Activated CD4-positive, alpha-beta T cell treated with anti-CD3 and anti-CD28 coated beads for 48 hours (primary cell): ENCODE measurements around the gene GPX3.

Experiments
- DNase-seq: peaks from one replicate; pipeline ENCODE4 v3.0.0-alpha.2; 2020

Gene GPX3, protein sequence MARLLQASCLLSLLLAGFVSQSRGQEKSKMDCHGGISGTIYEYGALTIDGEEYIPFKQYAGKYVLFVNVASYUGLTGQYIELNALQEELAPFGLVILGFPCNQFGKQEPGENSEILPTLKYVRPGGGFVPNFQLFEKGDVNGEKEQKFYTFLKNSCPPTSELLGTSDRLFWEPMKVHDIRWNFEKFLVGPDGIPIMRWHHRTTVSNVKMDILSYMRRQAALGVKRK

DNA sequence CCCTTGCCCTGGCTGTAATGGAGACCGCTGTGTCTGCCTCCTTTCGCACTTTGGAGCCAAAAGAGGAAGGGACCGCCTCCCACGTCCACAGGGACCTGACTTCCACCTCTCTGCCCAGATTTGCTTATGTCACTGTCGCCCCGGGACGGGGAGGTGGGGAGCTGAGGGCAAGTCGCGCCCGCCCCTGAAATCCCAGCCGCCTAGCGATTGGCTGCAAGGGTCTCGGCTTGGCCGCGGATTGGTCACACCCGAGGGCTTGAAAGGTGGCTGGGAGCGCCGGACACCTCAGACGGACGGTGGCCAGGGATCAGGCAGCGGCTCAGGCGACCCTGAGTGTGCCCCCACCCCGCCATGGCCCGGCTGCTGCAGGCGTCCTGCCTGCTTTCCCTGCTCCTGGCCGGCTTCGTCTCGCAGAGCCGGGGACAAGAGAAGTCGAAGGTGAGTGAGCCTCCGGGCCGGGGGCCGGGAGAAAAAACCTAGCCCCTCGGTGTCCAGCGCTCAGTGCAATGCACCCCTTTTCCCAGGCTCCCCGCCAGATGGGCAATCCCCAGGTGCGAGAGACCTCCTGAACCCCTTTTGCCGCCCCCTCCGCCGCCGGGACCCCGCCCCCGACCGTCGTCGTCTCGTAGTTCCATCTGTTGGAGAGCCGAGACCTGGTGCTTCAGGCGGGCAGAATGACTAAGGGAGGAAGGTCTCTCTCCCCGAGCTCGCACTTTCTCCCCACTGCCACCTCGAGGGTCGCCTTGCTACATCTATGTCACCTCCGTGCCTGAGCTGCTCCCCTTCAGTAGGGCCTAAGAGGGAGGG, at the start of gene GPX3:
Gene GPX3 (plus strand): TSS at position 288 of the 807 bp plus-strand sequence. CDS start 64 bp downstream, at position 352.
- DNase-seq = peak; percentile 53

DNA sequence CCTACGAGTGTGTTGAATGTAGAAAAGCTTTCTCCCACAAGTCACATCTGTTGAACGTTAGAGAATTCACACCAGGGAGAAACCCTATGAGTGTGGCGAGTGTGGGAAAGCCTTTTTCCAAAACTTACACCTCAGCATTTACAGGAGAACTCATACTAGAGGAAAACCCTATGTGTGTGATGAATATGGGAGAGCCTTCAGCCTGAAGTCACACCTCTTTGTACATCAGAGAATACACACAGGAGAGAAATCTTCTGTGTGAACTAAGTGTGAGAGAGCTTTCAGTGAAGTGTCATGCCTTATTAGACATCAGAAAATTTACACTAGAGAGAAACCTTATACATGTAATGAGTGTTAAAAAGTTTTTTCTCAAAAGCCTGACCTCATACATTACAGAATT, 41.8 kb upstream of the GPX3 start:
- DNase-seq = no peak

DNA sequence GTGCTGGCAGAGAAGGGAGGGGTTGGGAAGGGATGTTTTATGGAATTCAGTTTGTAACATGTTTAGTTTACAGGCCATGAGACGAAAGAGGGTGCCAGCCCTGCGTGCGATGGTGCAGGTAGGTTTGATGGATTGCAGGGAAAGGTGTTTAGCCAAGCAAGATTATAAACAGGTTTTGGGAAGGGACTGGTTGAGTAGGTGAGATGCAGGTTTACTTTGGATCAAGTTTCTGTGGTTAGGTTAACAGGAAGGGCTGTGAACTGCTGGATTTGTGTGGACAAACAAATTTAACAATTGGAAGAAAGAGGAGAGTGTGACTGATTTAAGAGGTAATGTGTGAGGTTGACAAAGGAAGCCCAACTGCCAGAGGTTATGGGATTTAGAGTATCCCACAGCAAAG, 32.6 kb upstream of the GPX3 start:
- DNase-seq = no peak

DNA sequence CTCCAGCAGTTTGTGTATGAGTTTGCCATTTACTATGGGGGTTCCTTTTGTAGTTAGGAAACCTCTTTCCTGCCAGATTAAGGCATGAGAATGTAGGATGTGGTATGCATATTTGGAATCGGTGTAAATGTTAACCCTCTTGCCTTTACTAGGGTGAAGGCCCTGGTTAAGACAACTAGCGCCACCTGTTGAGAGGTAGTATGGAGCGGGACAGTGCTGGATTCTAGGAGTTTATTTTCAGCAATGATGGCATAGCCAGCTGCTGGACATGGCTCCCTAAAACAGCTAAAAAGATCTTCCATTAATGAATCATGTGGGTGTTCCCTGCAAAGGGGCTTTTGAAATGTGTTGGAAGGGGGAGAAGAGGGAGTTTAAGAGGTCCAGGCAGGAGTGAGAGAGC, 30.7 kb upstream of the GPX3 start:
- peak; percentile 17 for DNase-seq

DNA sequence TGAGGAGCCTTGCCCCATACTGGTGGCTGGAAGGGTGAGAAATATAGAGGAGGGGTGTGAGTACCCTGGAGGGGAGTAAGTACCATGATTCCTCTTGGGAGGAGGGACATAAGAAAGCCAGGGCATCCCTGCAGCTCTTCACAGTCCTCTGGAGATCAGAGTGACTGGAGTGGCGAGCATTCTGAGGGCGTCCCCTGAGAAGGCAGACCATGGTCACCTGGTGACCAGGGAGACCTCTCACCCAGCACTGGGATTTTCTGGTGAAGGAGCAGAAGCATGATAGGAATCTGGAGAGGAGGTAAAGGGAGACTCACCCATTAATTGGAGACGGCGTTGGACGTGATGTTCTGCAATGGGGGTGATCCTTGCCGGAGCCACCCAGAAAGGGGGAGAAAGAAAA, 27.7 kb upstream of the GPX3 start:
- DNase-seq = no peak

DNA sequence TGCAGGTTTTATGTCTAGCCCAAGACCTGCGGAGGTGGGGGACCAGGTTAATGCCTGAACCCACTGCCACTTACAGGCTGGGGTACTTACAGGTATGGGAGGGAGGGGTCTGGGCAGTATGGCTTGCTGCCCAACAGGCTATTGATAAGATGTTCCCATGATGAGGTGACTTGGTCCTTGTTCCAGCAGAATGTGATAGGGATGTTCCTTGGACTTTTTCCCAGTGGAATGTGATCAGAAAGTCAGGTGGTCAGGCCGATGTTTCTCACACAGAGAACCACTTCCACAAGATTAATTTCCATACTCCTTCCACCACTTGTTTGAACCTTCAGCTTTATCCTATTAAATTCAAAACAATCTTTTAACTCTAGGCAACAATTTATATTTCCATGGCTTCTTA, 27.0 kb upstream of the GPX3 start:
- DNase-seq = no peak

DNA sequence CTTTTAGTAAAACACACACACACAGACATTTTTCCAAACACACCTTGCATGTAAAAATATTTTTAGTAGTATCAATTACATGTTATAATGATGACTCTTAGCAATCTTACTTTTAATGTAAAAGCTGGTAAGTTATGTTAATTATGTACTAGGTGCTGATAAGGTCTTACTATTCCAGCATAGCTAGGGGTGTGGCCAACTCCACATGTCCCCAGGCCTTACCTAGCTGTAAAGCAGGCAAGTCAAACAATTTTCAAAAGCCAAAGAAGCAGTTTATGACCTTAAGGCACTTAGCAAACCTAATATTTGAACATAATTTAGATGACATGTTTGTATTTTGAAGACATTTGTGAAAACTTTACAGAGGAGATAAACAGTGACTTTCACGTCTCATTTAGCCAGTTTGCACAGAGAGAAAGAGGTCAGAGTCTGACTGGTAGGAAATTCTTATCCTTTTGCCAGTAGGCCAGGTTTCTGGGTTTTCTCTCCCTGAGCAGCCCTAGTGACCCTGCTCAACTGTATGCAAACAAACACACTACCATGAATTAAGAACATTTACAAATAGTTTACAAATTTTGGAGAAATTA, 26.5 kb upstream of the GPX3 start:
- no peak for DNase-seq

DNA sequence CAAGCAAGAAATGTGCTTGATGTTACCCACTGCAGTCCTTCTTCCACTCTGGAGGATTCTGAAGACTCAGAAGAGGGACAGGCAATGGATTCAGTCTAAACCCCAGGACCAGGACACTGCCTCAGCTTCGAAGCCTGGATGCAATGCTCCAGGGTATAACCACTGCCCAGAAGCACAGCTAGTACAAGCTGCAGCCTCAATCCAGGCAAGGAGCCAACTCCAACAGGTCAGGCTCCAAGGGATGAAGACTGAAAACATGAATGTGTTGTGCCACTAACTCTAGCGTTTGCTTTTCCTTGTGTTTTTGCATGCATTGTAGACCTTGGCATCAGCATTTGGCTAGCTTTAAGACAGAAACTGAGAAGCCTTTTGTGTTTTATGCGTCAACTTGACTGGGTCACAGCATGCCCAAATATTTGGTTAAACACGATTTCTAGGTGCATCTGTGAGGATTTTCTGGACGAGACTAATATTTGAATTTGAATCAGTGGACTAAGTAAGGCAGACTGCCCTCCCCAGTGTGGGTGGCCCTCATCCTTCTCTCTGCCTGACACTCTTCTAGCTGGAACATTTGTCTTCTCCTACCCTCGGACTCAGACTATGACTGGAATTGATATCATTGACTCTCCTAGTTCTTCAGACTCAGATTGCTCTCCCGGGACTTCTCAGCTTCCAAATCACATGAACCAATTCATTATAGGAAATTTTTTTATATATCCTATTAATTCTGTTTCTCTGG, 20.5 kb upstream of the GPX3 start:
- no peak for DNase-seq

DNA sequence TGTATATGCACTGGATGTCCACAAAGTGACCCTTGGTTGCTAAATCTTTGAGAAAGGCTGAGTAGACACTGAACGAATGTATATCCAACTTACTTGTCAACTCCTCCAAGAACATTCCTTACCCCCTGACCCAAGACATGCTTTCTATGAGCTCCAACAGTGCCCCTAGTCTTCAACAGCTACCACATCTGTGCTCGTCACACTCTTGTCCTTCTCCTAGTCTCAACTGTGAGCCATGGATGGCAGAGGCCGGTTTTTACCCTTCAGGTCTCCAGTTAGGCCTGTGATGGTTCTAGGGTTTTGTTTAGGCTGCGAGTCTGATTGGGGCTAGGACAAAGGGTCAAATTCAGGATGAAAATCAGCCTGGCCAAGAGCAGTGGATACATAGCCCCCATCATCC, 19.0 kb upstream of the GPX3 start:
- DNase-seq = no peak

DNA sequence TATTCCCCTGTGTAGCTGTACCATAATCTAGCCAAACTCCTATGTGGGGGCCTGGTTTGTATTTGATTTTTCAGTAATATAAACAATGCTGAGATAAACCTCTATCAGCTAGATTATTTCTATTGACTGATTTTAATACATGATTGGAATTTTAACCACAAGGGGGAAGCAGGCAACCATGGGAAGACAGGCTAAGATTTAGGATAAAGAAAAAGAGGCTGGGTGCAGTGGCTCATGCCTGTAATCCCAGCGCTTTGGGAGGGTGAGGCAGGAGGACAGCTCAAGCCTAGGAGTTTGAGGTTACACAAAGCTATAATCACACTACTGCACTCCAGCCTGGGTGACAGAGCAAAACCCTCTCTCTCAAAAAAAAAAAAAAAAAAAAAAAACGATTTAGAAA, 18.1 kb upstream of the GPX3 start:
- no peak for DNase-seq

DNA sequence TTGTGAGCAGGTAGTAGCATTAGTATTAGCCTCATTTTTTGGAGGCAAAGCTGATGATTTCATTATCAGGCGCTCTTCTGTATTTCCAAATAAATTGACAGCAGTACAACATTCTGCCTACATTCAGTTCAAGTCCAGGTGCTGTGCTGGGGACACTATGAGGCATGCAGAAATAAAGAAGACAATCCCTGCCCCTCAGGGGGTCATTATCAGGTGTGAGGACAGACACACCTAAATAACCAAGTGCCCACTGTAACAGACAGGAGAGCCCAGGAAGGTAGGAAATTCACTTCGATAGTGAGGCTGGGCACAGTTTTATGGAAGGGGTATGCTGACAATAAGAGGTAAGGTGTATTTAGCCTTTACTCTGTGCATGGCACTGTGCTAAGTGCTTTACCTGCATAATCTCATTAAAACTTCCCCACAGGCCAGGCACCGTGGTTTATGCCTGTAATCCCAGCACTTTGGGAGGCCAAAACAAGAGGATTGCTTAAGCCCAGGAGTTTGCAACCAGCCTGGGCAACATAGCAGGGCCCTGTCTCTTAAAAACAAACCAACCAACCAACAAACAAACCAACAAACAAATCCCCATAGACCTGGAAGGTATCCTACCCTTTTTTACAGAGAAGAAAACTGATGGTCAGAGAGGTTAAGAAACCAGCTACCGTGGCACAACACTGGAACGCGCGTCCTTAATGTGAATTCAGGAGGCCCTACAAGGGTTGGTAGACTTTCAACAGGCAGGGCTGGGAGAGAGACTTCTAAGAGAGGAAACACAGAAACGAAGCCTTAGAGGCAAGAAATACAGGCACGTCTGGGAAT, 17.5 kb upstream of the GPX3 start:
- no peak for DNase-seq

DNA sequence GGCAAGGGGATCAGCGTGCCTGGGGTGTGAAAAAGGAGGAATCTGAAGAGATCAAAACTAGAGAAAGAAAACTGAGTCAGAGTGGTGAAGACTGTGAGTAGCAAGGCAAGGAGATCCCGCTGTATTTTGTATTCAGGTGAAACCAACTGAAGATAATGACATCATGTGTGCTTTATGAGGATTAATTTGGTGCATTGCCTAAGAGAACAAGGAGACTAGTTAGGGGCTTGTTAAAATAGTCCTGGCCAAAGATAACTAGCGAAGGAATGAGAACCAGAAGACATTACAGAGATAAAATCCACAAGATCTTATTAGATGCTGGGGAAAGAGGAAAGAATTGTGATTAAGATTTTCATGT, 16.9 kb upstream of the GPX3 start:
- DNase-seq = no peak

DNA sequence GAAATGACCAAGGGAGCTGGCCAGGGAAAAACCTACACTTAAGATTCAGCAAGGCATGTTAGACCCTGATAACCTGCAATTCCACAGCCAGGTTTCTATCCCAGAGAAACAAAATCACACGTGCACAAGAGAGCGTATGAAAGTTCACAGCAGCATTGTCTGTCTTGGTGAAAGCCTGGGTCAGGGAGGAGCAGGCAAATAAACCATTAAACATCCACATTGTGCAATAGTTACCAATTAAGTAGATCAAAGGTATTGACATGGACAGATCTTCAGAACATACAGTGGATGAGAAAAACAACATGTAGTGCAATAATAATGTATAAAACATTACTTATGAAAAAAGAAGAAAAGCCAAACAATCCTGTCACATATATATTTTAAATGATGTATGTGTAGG, 15.9 kb upstream of the GPX3 start:
- DNase-seq = no peak

DNA sequence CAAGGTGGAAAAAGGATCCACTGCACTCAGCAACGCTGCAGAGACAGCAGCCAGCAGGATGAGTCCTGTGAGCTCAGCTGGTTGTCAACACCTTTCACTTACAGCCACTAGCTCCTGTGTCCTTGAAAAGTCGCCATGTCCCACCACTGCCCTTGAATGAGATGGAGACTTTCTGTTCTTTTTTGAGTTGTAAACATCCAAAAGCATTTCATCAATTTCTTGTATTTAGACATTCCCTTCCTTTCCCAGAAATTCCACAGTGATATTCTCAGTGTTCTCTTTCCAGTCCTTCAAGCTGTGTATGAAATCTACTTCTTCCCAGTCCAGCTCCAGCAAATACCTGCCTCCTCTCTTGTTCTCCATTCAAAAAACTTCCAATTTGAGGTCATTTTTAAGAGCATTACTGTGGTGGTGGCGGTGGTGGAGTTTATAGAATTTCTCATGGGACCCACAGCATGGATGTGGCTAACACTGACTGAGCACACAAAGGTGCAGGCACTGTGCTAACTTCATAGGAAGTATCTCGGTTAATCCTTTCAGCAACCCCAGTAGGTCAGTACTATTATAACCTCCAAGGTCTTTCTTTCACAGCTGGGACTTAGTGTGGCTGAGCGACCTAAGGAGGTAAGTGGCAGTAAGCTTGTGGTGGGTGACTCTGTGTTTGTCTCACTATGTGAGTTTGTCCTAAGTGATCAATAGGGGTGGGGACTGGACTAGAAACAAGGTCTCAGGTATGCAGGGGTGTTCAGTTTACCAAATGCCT, 15.0 kb upstream of the GPX3 start:
- no peak for DNase-seq

DNA sequence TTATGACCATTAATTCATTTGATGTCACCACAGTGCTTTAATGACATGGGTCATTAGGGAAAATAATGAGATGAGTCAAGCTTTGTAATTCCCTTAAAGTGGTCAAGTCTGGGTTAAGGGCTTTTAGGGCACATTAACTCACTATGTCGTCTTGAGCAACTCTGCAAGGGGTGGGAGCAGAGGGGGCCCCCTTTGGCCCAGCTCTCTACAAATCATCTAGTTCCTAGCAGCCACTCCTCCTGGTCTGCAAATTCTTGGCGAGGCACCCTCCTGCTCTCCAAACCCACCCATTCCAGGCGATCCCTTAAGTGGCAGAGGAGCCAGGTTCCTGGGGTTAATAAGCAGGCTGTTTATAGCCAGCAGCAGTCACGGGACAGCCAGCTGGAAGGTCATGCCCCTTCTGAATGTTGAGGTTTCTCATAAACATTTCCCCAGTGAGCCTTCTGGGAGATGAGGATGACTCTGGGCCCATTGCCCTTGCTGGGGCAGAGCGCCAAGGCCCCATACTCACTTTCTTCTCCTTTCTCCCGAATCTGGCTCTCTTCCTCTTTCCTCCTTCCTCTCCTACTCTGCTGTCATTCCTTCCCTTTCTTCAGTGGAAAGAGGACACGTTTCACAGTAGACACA, 14.3 kb upstream of the GPX3 start:
- DNase-seq = no peak

DNA sequence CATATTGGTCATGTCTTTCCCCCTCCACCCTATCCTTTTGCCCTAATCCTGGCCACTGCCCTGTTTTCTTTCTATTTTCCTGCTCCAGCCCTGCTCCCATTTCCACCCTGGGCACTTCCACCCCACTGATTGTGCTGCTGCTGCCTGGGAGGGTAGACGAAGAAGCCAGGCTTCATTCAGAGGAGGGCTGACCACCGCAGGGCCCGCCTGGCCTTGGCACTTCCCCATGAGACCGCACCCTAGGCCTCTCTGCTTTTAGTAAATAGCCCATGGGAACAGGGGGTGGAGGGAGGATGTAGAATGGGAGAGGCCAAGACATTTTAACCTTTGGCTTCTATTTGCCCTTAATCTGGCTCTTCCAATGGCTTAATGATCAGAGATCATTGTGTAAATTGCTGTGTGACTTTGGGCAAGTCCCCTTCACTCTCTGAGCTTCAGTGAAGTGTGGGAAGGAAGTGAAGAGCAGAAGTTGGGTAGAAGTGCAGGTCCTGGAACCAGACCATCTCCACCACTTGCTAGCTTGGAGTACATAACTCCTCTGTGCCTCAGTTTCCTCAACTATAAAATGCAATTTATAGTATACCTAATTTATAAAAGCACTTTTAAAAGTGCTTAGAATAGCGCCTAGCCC, 13.6 kb upstream of the GPX3 start:
- DNase-seq = no peak

DNA sequence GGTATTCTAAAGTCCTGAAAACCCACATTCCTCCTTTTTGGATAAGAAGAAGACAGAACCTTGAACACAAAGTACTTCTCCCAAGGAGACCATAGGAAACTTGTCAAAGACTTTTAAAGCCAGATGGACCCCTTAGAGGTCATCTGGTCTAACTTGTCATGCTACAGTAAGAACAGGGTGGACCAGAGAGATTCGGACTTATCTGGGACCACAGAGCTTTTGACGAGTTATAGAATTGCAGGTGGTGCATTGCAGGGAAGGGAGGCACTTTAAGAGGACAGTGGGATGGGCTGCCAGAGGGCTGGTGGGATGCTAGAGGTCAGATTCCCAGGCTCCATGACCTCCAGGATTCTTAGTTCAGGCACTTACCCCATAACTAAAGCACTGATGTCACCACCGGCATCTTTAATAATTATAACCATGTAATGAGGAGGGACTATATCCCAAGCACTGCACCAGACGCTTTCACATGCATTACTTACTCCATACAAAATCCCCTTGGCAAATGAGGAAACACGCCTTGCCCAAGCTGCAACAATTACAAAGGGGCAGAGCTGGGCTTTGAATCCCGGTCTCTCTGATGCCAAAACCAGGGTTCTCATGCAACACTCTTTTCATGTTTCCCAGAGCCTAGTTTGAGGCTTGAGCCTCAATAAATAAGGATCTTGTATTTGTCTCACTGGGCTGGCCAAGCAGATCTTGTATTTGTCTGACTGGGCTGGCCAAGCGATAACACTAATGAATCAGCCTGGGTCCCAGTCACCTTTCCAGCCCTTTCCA, 12.8 kb upstream of the GPX3 start:
- DNase-seq = no peak

DNA sequence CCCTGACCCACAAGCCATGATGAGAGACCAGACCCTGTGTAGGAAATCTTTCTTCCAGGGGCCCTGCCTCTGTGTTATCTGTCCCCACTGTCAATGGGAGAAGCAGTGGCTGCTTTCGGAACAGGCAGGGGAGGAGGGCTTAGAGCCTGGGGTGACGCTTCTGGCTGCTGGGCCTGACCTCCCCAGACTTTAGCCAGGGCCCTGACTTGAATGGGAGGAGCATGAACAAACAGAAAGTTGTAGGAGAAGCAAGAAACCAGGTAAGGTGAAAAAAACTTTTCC, 12.2 kb upstream of the GPX3 start:
- no peak for DNase-seq

DNA sequence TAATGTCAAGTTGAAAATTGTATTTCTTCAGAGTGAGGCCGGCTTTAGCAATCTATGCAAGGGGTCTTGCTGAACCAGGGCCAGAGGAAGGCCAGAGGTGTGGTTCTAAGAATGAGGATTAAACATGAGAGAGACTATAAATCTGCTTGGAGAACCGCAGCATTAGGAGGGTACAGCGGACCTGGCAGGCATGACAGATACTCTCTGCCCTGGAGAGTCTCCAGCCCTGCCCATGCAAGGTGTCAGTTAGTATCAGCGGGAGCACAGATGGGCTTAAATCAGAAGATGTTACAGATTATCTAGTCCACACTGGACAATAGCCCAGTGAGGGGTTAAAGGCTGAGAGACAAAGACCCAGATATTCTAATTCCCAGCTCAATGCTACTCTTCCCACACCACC, 11.5 kb upstream of the GPX3 start:
- DNase-seq = no peak

DNA sequence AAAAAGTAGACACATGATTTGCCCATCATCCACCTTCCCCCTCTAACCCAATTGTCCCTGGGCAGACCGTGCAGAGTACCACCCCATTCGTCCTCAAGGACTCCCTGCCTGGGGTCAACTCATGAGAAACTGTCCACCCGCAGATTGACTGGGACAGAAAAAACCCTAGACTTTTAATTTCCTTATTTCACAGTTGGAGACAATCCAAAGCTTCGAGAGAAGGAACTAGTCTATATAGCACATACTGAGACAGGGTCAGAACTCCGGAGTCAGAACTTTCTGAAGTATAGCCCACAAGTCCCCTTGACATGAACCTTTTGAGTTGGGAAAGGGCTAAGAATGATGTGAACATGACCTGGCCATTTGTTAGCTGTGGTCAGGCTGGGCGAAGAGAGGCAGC, 7.5 kb upstream of the GPX3 start:
- no peak for DNase-seq
